Uterus (tissue), 4 donors: ENCODE measurements around the gene ZNF846. TPM values are rescaled to one million over a fixed set of nuclear protein-coding genes. Genes with fewer than 3 reads are reported as not detected.

Source experiments
- DNase-seq, 2 donors: peaks; one replicate each; pipeline ENCODE4 v3.0.0-alpha.2; 2019 to 2020
- H3K27ac ChIP-seq, 2 donors: fragments of 200-600 bp; sonication (generic); 1 replicate in 1 of 2; 2 replicates in 1 of 2; pipeline ENCODE4 v1.5.1; 2016 to 2018
- H3K27me3 ChIP-seq, 2 donors: fragments of 200-600 bp; sonication (generic); one replicate each; pipeline ENCODE4 v1.5.1; 2018 to 2019; ENCODE audit warnings: control low read depth in 1 of 2
- H3K36me3 ChIP-seq, 2 donors: fragments of 200-600 bp; sonication (generic); one replicate each; pipeline ENCODE4 v1.5.1; 2019; ENCODE audit warnings: control low read depth in 1 of 2
- H3K4me1 ChIP-seq, 2 donors: fragments of 200-600 bp; sonication (generic); one replicate each; pipeline ENCODE4 v1.5.1; 2018 to 2019; ENCODE audit warnings: control low read depth in 1 of 2
- H3K4me3 ChIP-seq, 2 donors: fragments of 200-600 bp; sonication (generic); 1 replicate in 1 of 2; 2 replicates in 1 of 2; pipeline ENCODE4 v1.5.1; 2018 to 2019; ENCODE audit warnings: mild to moderate bottlenecking in 1 of 2
- H3K9me3 ChIP-seq, 2 donors: fragments of 200-600 bp; sonication (generic); one replicate each; pipeline ENCODE4 v1.5.1; 2019; ENCODE audit warnings: control low read depth in 1 of 2
- CTCF ChIP-seq, 4 experiments: fragments of 200-600 bp in 2 of 4; fragments of 450-650 bp in 2 of 4; sonication (generic) in 2 of 4; IDR thresholded peaks; one replicate each; pipeline ENCODE4 v1.5.1; 2016 to 2019; ENCODE audit warnings: antibody characterized with exemption in 4 of 4, mild to moderate bottlenecking in 2 of 4, moderate library complexity in 1 of 4
- POLR2A ChIP-seq, 2 donors: fragments of 450-650 bp; IDR thresholded peaks; one replicate each; pipeline ENCODE4 v1.6.1; 2016; ENCODE audit warnings: antibody characterized with exemption in 2 of 2, mild to moderate bottlenecking in 1 of 2, moderate library complexity in 1 of 2
- intact Hi-C: fragments of 100-400 bp; cut with DNase I; formaldehyde crosslinking; loops from one replicate; pipeline ENCODE4 v1.15.1; 2023; ENCODE audit warnings: low total_unique reads
- total RNA-seq, 4 donors: library from RNA; depleted of rRNA in 3 of 4; stranded (reverse); fragments of >200 nt in 3 of 4; gene quantifications; one replicate each; pipeline versions ENCODE4 v1.1.0 to v1.2.4, GENCODE V29; 2014 to 2023
- donor health status: DM: yes; HTN: yes; CAD: no.

The ZNF846 gene
- total RNA-seq, 4 donors from 2014 or later, result 15.0 to 71.0 (median 39.7) TPM

GRCh38 chr19:9721861-9722260, 46.7 kb downstream of the ZNF846 start:
- H3K4me1 ChIP-seq, result no peaks in the 10 kb centered on the region
- no peak overlapping the region for H3K27ac ChIP-seq
- H3K9me3 ChIP-seq, result no peaks in the 10 kb centered on the region
- DNase-seq, result no peak
- intact Hi-C loops, result no loop called here
- TF ChIP-seq POLR2A (IDR thresholded peaks at IDR 0.05), result no peak
- TF ChIP-seq CTCF (IDR thresholded peaks at IDR 0.05), result no peak
- H3K27me3 ChIP-seq, result no peaks in the 10 kb centered on the region
- H3K36me3 ChIP-seq, result no peaks in the 10 kb centered on the region
- H3K4me3 ChIP-seq, result no peak overlapping the region

DNA sequence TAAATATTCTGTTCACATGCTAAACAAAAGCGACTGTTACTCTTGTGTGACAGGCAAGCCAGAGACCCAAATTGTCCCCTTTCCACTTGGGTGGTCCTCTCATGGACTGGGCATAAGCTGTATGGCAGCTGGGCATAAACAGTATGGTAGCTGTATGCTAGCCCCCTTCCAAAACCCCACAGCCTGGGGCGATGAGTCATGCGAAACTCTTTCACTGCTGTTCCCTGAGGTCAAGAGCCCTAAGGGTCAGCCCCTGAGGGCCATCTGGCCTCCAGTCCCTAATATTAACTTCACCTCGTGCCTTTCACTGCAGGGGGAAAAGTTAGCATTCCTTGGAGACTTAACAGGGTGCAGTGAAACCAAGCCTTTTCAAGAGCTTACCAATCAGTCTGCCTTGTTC, 48.0 kb downstream of the ZNF846 start:
- H3K9me3 ChIP-seq, result no peaks in the 10 kb centered on the region
- intact Hi-C loops, result no loop called here
- no peak overlapping the region for H3K4me3 ChIP-seq
- H3K27ac ChIP-seq, result no peak overlapping the region
- TF ChIP-seq CTCF (IDR thresholded peaks at IDR 0.05) (no peak), POLR2A (IDR thresholded peaks at IDR 0.05) (no peak)
- H3K36me3 ChIP-seq, result no peaks in the 10 kb centered on the region
- no peaks in the 10 kb centered on the region for H3K27me3 ChIP-seq
- H3K4me1 ChIP-seq, result no peaks in the 10 kb centered on the region
- DNase-seq, result no peak

GRCh38 chr19:9711815-9712214, 56.7 kb downstream of the ZNF846 start:
- DNase-seq, result no peak
- Histone ChIP-seq H3K36me3 (no peaks in the 10 kb centered on the region), H3K4me1 (no peaks in the 10 kb centered on the region), H3K9me3 (no peaks in the 10 kb centered on the region), H3K27ac (no peak overlapping the region), H3K27me3 (no peaks in the 10 kb centered on the region), H3K4me3 (no peak overlapping the region)
- intact Hi-C loops, result no loop called here
- no peak for TF ChIP-seq CTCF (IDR thresholded peaks at IDR 0.05)
- no peak for TF ChIP-seq POLR2A (IDR thresholded peaks at IDR 0.05)

GRCh38 chr19:9709305-9709704, 59.2 kb downstream of the ZNF846 start:
- no peak for TF ChIP-seq CTCF (IDR thresholded peaks at IDR 0.05)
- no peak overlapping the region for H3K4me3 ChIP-seq
- H3K36me3 ChIP-seq, result no peaks in the 10 kb centered on the region
- no peak overlapping the region for H3K27ac ChIP-seq
- no peak for DNase-seq
- no peaks in the 10 kb centered on the region for H3K4me1 ChIP-seq
- H3K27me3 ChIP-seq, result no peaks in the 10 kb centered on the region
- H3K9me3 ChIP-seq, result no peaks in the 10 kb centered on the region
- intact Hi-C loops, result no loop called here

- no peaks in the 10 kb centered on the region for H3K9me3 ChIP-seq
- H3K27me3 ChIP-seq, result no peaks in the 10 kb centered on the region
- TF ChIP-seq POLR2A (IDR thresholded peaks at IDR 0.05) (no peak), CTCF (IDR thresholded peaks at IDR 0.05) (no peak)
- no peaks in the 10 kb centered on the region for H3K4me1 ChIP-seq
- no peak overlapping the region for H3K27ac ChIP-seq
- no peak overlapping the region for H3K4me3 ChIP-seq
- intact Hi-C loops, result no loop called here
- no peaks in the 10 kb centered on the region for H3K36me3 ChIP-seq
- DNase-seq, result no peak
These were observed 62.7 kb downstream of the ZNF846 start for GRCh38 chr19:9705836-9706235.
